Activated T-cell treated with anti-CD3 and anti-CD28 coated beads for 4 hours (primary cell): ENCODE measurements around the gene STPG4.

ENCODE experiments used
- DNase-seq: peaks from one replicate; pipeline ENCODE4 v3.0.0-alpha.2; 2020

STPG4 gene

DNA sequence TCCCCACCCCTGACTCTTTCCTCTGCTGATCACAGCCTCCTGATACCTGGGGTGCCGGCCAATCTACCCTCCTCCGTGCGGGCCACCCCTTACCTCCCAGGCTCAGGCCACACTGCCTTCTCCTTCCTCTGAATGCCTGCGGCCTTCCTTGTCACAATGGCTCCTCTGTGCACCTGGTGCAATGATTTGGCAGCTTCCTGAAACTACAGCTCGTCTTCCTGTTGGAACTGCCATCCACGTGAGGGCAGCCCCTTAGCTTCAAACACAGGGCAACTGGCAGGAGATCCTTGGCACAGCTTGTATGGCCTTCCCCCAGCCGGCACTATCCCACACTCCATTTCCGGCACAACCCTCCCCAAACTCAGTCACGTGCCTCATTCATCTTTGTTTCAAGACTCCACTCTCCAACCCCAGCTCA lies 69.0 kb downstream of the STPG4 start:
- DNase-seq, result no peak

DNA sequence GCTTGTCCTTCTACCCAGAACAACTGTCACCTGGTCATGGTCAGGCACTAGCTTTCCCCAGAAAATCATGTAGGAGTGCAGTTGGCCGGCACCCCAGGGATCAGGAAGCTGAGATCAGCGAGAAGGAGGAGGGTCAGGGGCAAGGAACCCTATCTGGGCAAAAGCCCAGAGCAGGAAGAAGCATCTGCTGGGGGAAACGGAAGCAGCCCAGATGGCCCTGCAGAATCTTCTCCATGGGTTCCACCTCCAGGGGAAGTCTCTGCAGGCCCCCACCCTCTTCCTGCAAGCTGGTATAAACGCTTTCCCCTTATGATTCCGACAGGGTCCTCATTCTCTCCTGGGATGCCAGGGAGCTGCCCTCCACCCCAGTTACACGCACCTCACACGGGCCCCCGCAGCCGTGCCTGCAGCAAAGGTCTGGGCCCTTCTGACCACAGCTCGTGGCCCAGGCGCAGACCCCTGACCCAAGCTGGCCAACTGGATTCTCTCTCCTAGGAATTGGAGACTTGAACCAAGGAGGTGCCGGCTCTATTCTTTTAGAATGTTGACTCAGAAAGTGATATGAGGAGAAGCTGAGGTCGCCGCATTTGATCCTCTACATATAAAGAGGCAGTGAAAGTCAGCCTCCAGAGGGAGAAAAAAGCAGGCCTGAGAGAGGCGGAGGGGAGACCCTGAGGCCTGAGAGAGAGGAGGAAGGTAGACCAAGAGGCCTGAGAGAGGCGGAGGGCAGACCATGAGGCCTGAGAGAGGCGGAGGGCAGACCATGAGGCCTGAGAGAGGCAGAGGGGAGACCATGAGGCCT lies 71.0 kb downstream of the STPG4 start:
- no peak for DNase-seq

DNA sequence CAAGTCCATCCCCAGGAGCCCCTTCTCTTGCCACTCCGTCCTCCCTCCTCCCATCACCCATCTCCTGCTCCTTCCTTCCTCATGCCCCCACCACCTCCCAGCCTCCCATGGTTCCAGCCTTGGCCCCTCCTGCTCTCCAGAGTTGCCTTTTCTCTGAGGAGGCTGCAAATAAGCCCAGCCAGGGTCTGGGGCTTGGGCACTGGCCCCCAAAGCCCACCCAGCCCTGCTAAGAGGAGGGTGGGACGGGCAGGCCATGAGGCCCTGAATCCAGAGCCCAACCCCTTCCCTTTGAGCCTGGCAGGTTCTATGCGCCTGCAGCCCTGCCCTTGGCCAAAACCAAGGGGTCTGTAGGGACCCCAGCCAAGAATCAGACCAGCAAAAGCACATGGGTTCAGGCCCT lies 71.6 kb downstream of the STPG4 start:
- DNase-seq, result no peak

DNA sequence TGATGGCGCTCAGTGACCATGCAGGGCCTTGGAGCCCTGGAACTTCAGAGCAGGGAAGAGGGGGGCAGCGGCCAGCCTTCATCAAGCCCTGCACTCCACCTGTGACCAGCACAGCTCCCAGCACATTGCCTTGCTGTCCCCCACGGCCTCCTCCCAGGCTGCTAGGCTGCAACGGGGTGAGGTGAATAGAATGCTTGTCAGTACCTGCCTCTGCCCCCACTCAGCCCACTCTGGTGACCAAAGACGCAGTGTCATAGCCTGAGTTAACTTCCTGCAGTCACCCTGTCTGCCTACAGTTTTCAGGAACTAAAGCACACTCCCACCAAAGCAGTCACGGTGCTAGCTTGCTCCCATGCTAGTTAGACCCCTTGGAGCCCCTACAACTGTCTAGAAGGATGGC lies 72.1 kb downstream of the STPG4 start:
- no peak for DNase-seq

DNA sequence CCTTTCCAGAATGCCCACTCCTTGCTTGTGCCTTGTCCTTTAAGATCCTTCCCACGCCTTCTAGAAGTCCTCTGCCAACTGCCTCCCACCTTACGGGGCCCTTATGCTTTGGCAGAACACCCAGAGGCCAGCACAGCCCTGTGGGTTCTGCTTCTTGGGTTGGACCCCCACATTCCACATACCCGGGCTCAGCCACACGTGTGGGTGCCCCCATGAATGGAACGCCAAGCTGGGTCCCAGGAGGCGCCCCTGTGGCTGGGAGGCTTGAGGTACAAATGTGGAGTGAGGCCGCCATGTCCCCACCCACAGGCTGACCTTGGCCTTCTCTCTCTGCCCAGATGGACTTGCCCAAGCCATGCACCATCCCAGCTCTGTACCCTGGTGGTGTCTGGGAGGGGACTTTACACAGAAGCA lies 74.2 kb downstream of the STPG4 start:
- DNase-seq, result no peak

DNA sequence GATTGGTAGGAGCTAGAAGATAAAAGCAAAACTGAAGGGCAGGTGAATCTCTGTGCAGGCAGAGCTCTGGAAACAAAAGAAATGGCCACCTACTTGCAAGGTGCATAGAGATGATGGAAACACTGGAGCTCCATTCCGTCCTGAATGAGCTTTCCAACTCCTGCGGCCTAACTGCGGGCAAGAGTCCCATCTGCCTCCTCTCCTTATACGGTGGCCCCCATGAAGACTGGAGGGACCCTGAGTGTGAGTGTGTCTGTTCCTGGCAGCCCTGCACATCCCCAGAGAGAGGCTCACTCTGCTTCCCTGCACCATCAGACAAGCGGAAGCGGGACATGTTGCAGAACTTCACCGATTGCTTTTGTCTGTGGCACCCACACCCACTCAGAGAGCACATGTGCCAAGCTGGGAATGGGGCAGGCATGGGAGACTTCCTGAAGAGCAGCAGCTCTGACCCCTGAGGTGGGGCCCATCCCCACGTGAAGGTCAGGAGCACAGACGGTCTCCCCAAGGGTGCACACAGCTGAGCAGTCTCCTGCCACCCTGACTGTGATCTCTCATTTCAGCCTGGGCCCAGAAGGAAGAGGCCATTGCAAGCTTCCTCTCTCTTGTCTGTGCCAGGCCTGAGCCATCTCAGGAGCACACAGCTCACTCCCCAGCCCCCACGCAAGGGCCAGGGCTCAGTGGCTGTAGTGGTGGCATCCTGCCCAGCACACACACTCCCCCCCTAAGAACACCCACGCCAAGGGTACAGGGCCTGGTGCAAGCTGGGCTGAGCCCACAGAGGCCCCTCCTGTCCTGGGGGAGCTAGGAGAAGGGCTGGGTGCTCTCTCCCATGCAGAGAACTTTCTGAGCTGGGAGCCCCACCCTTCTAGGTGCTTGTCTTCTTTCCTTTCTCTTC lies 75.3 kb downstream of the STPG4 start:
- no peak for DNase-seq

DNA sequence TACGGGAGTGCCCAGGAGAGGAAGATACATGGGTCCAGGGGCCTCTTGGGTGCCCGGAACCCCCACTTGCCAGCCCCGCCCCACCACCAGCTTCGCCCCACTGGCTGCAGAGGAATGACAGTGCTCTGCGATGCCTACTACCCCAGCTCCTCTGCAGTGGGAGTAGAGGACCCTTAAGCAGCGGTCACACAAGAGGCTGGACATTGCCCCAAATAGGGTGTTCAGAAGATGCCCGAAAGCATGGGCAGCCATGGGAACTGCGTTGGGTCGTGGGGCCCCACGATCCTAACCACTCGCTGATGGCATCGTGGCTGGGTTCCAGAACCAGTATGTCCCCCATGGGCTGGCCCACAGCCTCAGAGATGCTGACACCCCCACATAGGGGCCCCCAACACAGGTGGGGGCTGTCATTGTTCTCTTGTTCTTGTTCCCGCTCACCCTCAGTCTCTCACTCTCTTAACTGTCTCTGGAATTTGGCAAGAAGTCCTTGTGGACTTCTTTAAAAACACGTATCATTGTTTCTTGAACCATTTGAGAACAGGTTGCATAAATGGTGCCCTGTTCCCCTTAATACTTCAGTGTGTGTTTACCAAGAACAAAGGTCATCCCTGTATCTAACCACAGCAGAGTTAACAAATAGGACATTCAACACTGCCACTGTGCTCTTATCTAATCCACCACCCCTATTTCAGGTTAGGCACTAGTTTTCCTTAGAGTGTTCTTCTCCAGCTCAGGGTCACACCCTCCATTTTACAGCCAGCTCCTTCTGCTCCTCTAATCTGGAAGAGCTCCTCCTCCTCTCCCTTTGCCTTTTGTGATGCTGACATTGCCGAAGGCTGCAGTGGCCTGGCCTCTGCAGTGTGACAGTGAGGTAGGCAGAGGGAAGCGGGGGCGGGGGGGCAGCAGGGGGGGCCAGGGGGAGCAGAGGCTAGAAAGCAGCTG lies 76.3 kb downstream of the STPG4 start:
- no peak for DNase-seq

DNA sequence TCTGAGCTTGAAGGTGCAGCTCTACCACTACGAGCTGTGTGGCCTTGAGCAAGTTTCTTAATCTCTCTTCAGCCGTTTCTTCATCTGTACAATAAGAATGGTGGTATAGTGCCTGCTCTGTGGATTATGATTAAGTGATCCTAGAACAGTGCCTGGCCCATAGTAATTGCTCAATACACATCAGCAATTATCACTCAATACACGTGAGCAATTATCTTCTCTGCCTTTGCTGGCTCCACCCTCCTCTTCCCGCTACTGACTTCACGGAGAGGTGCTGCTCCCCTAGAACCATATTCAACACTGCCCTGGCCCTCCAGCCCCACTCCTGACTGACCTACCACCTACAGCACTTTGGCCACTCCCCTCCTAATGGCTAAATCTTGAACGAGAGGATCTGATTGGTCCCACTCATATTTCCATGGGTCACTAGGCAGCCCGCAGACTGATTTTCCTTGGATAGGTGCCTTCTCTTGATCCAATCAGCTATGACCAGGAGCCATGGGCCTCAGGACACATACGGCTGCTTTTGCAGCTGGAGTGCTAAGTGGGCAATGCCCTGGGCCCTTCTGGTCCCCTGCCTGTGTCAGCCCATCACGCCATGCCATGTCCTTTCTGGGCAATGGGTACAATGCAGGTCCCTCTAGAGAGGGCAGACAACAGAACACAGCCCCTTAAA lies 77.5 kb downstream of the STPG4 start:
- no peak for DNase-seq

DNA sequence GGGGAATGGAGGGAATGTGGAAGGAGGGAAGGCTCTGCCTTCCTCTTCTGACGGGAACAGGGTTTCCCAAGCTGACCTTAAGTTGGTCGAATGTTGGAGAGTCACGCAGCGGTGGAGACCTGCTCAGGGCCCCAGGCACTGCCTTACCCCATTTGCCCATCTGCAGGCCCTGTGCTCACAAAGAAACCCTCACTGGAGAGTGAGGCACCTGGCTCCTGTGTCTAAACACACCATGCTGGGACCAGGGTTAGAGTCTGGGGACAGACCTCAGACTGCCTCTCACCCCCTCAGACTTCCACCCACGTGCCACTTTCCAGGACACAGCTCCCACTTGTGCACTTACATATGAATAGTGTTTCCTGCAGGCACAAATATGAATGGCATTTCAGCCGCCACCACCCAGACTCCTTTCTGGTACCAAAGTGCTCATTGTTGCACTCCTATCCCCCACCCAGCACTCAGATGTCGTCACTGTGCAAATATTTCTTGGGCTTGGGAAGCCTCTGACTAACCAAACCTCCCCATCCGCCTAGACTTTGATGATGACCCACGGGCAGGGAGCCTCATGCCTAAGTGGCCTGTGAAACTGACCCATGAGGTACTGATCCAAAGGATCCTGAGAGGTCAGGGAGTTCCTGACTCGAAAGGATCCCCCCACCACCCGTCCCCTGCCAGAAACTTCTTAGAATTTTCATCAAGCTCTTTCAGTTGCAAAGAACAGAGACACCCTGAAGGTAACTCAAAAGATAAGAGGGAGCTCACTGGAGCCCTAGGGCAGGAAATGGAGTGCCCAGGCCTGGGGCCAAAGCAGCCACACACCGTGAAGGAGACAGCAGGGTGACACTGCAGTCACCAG lies 78.3 kb downstream of the STPG4 start:
- no peak for DNase-seq

DNA sequence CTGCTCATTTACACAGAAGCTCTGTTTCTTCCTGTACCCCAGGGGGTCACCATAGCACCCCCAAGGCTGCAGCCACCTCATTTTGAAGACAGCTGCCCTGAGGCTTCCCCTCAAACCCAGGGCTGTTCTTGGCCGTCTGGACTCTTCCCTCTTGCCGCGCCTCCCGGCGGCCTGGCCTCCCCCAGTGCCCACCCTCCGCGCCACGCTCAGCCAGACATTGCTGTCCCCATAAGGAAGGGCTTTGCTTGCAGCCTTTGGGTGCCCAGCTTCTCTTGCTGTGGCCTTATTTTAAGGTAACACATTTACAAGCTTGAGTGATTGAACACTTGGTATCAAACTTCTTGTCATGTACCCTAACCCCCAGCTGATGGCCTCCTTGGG lies 79.0 kb downstream of the STPG4 start:
- DNase-seq, result no peak

DNA sequence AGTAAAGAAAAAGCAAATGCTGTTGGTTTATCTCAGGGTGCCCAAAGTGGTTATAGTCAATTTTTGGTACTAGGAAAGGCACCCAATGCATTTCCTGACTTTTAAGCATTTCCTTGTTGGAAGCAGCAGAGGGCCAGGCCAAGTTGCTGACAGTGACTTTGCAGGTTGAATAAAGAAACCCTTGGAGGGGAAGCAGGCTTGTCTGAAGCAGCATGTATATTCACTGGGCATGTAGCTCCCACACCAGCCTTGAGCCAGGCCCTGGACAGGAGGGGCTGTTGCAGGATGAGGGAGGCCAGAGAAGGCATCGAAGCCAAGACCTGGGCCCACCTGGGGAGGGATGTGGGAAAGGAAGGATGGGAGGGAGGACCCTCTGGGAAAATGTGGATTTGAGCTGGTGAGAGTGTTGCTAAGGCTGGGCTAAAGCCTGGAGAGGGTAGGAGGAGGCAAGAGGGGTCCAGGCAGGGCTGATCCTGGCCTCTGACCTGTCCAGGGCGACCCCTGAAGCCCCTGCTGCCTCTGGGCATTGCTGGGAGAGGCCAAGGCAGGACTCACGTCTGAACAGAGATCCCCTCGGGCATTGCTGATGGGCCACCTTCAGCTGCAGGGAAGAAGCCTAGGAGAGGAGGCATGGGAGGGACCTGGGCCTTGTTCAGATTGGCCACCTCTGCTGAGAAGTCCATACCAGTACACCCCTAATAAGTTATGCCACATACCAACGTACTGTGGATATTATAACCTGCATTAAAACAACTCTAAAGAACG lies 79.6 kb downstream of the STPG4 start:
- no peak for DNase-seq

DNA sequence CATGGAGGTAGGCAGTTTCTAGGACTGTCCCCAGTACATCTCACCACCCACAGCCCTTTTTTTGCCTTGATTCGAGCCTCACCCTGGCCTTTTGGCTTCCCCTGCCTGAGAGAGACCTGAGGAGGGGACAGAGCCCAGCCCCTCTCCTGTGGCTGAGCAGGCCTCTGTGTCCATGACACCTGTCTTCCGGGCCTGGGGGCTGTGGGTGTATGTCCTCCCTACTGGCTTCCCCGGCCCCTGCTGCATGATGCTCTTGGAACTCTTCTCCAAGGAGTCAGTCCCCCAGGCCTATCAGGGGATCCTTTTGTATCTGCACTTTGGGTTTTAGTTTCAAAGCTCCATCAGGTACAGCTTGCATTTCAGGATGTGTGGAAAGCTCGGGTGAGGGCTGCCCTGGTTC lies 80.4 kb downstream of the STPG4 start:
- no peak for DNase-seq

DNA sequence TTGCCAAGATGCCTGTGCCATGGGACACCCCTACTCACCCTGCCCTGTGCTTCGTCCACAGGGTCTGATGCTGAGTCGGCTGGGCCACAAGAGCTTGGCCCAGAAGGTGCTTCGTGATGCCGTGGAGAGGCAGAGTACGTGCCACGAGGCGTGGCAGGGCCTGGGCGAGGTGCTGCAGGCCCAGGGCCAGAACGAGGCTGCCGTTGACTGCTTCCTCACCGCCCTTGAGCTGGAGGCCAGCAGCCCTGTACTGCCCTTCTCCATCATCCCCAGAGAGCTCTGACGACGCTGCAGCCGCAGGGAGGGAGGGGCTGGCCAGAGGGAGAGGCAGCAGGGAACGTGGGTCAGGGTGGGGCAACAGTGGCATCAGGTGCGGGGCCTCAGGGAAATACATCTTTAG lies 81.5 kb downstream of the STPG4 start:
- no peak for DNase-seq

DNA sequence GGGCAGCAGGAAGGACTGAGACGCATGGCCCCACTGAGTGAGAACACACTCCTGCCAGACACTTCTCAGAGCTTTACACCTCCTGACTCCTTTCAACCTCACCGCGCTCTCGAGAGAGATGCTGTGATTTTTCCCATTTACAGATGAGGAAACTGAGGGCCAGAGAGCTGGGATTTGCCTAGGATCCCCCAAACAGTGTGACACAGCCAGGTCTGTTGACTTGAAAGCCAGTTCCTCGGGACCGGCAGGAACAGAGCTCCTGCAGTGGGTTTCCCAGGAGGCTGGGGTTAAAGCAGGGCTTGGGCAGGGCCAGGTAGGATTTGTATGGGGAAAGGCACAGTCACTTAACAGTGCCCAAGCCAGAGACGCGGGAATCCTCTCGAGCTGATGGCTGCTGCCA lies 81.9 kb downstream of the STPG4 start:
- DNase-seq, result no peak

DNA sequence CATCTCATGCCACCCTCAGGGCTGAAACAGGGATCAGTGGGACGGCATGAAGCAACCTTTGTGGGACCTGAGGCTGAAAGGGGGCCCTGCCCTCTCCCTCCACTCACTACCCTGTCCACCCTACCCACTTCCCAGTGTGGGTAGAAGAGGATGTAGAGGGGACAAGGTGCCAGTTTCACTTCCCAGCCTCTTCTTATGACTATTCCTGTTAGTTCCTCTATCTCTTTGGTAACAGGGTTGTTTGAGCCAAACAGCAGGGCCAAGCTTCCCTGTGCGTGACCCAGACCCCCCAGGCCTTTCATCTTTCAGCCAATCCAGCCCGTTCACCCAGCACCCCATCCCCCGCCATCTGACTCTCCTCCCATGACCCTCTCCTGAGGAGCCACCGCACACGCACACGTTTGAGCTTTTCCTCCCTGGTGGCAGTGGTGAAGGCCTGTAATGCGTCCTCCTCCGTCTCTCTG lies 82.3 kb downstream of the STPG4 start:
- DNase-seq, result no peak

DNA sequence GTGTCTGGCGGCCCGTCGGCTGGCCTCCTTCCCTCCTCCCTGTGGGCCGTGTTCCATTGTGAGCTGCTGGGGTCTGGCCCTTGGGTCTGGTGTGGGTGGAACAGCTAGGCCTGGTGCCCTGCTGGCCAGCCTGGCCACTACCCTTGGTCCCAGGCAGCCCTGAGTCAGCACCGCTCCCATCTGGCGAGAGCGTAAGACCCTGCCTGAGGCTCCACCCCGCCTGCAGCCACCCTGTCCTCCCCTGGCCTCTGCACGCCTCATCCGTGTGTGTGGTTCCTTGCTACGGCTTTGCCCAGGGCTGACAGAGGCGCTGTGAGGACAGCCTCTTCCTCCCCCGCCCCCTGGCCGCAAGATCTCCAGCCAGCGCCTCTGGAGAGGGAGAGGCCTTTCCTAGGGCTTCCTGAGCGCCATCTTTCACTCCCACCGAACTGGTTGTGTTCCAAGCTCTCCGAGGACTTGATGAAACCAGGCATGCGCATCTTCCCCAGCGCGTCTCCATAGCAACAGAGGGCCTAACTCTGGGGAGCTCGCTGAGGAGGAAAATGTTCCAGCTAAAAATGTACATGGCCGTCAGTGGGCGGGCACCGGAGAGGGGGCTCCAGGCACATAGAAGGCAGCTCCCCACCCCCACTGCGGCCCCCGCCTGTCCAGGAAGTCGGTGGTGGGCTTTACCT lies 83.0 kb downstream of the STPG4 start:
- no peak for DNase-seq

DNA sequence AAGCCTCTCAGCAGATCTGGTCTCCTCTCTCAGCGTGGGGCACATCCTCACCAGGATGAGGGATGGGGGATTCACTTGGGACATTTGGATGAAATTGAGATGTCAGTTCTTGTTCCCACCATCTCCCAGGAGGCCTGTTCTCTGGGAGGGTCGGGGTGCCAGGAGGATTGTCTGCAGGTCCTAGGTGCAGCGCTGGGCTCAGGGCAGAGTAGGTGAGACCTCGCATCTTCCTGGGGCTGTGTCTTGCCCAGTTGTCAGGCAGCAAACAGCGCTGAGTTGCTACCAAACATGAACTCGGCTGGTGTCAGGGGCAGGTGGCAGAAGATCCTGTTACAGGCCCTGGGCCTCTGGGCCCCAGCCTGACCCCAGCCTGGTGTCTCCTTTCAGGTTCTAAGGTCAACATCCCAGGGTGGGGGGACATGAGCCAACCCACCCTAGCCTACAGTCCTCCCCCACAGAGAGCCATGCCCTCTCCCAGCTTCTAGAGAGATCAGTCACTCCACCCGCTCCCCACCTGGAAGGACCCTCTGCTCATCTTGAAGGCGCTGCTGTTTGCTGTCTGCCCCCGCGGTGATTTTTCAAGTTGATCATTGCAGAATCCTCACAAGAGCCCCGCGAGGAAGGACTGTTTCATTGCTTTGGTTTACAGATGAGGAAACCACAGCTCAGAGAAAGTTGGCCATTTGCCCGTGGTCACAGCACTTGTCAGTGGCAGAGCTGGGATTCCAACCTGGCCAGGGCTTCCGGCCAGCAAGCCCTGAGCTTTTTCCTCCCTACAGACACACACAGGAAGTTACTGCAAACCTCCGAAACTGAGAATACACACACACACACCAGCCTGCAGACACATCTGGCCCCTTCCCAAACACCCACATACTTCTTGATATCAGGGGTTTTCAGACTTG lies 83.9 kb downstream of the STPG4 start:
- no peak for DNase-seq

DNA sequence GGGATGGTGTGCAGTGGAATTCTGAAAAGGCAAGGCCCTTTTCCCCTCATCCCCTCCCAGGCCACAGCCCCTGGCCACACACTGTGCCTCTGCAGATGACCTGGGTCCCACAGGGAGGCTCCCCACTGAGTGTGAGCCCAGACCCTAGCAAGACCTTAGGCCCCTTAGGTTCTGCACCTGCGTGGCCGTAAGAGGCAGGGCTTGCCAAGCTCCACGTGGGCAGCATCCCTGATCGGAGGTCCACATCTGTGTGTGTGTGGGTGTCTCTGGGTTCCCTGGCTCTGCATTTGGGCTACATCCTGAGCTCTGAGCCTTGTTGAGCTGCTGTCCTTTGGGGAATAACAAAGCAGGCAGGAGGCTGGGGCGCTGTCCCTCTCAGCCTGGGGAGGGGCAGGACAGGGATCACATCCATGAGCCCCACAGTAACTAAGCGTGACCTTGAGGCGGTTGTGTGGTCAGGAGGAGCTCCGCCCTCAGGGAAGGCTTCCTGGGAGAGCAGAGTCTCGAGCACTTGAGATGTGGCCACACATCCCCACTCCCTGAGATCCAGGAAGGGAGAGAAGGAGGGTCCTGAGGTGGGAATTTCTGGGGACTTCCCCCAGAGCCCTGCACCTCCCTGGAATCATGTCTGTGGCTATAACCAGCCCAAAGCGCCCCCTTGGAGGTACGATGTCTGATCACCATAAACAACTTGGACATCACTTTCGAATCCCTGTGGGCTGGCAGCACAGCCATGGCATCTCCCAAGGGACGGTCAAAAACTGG lies 84.8 kb downstream of the STPG4 start:
- no peak for DNase-seq
